GM12801 (cell line): ENCODE data around the gene FIG4.

ENCODE experiments used
- CTCF ChIP-seq: IDR thresholded peaks from one replicate; pipeline ENCODE4 v1.5.1; 2011; ENCODE audit warnings: control low read depth; ENCODE audit not compliant: insufficient read length; ENCODE audit errors: extremely low read depth

The FIG4 gene

GRCh38 chr6:109794201-109794923 lies 103.3 kb downstream of the FIG4 start:
- TF ChIP-seq CTCF: no peak

GRCh38 chr6:109795994-109796555 lies 105.0 kb downstream of the FIG4 start:
- TF ChIP-seq CTCF: no peak

- no peak for TF ChIP-seq CTCF
Measured at GRCh38 chr6:109799129-109799528, 108.0 kb downstream of the FIG4 start.

GRCh38 chr6:109799664-109800063 lies 108.6 kb downstream of the FIG4 start:
- no peak for TF ChIP-seq CTCF

GRCh38 chr6:109800771-109801170 lies 109.7 kb downstream of the FIG4 start:
- TF ChIP-seq CTCF: no peak

- no peak for TF ChIP-seq CTCF
Measured at GRCh38 chr6:109801794-109802193, 110.7 kb downstream of the FIG4 start.

- TF ChIP-seq CTCF: no peak
Measured at GRCh38 chr6:109804020-109804419, 112.9 kb downstream of the FIG4 start.
